H9 (cell line): ENCODE measurements around the gene TAS2R8. TPM values are rescaled to one million over a fixed set of nuclear protein-coding genes. Genes with fewer than 3 reads are reported as not detected.

ENCODE experiments used
- DNase-seq: peaks from one replicate; pipeline ENCODE4 v3.0.0-alpha.2; 2017
- H2AFZ ChIP-seq: one replicate; pipeline ENCODE4 v1.6.1; 2013; ENCODE audit warnings: mild to moderate bottlenecking, low read length, control low read depth, moderate library complexity
- H2AK5ac ChIP-seq: 2 replicates; pipeline ENCODE4 v1.6.1; 2013; ENCODE audit warnings: low read length, control low read depth, mixed read lengths; ENCODE audit not compliant: insufficient read length
- H2BK120ac ChIP-seq: one replicate; pipeline ENCODE4 v1.6.1; 2013; ENCODE audit warnings: low read depth, mild to moderate bottlenecking, low read length, control low read depth, inconsistent platforms; ENCODE audit not compliant: poor library complexity, severe bottlenecking
- H2BK12ac ChIP-seq: 2 replicates; pipeline ENCODE4 v1.6.1; 2013; ENCODE audit warnings: low read length, control low read depth, mixed read lengths, low read depth; ENCODE audit not compliant: insufficient read length
- H2BK15ac ChIP-seq: 2 replicates; pipeline ENCODE4 v1.6.1; 2013; ENCODE audit warnings: low read depth, low read length, control low read depth
- H2BK20ac ChIP-seq: one replicate; pipeline ENCODE4 v1.6.1; 2013; ENCODE audit warnings: low read depth, mild to moderate bottlenecking, low read length, control low read depth, inconsistent platforms; ENCODE audit not compliant: poor library complexity, severe bottlenecking
- H2BK5ac ChIP-seq: 2 replicates; pipeline ENCODE4 v1.6.1; 2013; ENCODE audit warnings: low read length, control low read depth, mixed read lengths; ENCODE audit not compliant: insufficient read length
- H3K14ac ChIP-seq: 2 replicates; pipeline ENCODE4 v1.6.1; 2013; ENCODE audit warnings: low read length, control low read depth; ENCODE audit not compliant: insufficient read depth
- H3K18ac ChIP-seq: 2 replicates; pipeline ENCODE4 v1.6.1; 2013; ENCODE audit warnings: low read depth, mild to moderate bottlenecking, mixed read lengths, low read length, control low read depth; ENCODE audit not compliant: insufficient read length
- H3K23ac ChIP-seq: 2 replicates; pipeline ENCODE4 v1.6.1; 2013; ENCODE audit warnings: low read length, control low read depth, mixed read lengths, low read depth; ENCODE audit not compliant: insufficient read length
- H3K23me2 ChIP-seq: 2 replicates; pipeline ENCODE4 v1.6.1; 2013; ENCODE audit warnings: low read depth, mild to moderate bottlenecking, mixed read lengths, low read length, control low read depth; ENCODE audit not compliant: insufficient read length, poor library complexity, severe bottlenecking
- H3K27ac ChIP-seq: 2 replicates; pipeline ENCODE4 v1.5.1; 2013; ENCODE audit warnings: low read length, control low read depth, mixed read lengths, low read depth; ENCODE audit not compliant: insufficient read length
- H3K27me3 ChIP-seq: 2 replicates; pipeline ENCODE4 v1.6.1; 2013; ENCODE audit warnings: low read length, control low read depth, inconsistent platforms; ENCODE audit not compliant: insufficient read depth
- H3K4ac ChIP-seq: 2 replicates; pipeline ENCODE4 v1.6.1; 2013; ENCODE audit warnings: low read depth, mild to moderate bottlenecking, control low read depth, inconsistent platforms, low read length, moderate library complexity
- H3K4me1 ChIP-seq: 2 replicates; pipeline ENCODE4 v1.6.1; 2013; ENCODE audit warnings: low read length, control low read depth, inconsistent platforms; ENCODE audit not compliant: insufficient read depth
- H3K4me2 ChIP-seq: 2 replicates; pipeline ENCODE4 v1.6.1; 2013; ENCODE audit warnings: low read length, control low read depth, mixed read lengths; ENCODE audit not compliant: insufficient read length, insufficient read depth
- H3K56ac ChIP-seq: 2 replicates; pipeline ENCODE4 v1.6.1; 2013; ENCODE audit warnings: low read depth, mild to moderate bottlenecking, mixed read lengths, low read length, control low read depth; ENCODE audit not compliant: insufficient read length
- H3K79me1 ChIP-seq: 2 replicates; pipeline ENCODE4 v1.6.1; 2013; ENCODE audit warnings: low read depth, mild to moderate bottlenecking, moderate library complexity, low read length, control low read depth, inconsistent platforms; ENCODE audit not compliant: insufficient read depth, poor library complexity, severe bottlenecking
- H3K79me2 ChIP-seq: 2 replicates; pipeline ENCODE4 v1.6.1; 2013; ENCODE audit warnings: low read length, control low read depth, inconsistent platforms; ENCODE audit not compliant: insufficient read depth
- H3K9ac ChIP-seq: 2 replicates; pipeline ENCODE4 v1.6.1; 2013; ENCODE audit warnings: low read length, control low read depth, mixed read lengths; ENCODE audit not compliant: insufficient read length; ENCODE audit errors: extremely low read depth
- H3K9me3 ChIP-seq: one replicate; pipeline ENCODE4 v1.6.1; 2013; ENCODE audit warnings: low read depth, low read length, inconsistent platforms; ENCODE audit not compliant: control insufficient read depth
- H3T11ph ChIP-seq: one replicate; pipeline ENCODE4 v1.6.1; 2013; ENCODE audit warnings: mild to moderate bottlenecking, low read length, control low read depth, inconsistent platforms
- H4K20me1 ChIP-seq: one replicate; pipeline ENCODE4 v1.6.1; 2013; ENCODE audit not compliant: control insufficient read depth, insufficient read length, insufficient read depth
- H4K5ac ChIP-seq: 2 replicates; pipeline ENCODE4 v1.6.1; 2013; ENCODE audit warnings: low read depth, mild to moderate bottlenecking, mixed read lengths, low read length, control low read depth; ENCODE audit not compliant: insufficient read length
- H4K8ac ChIP-seq: replicated peaks from 2 replicates; pipeline ENCODE4 v1.6.1; 2013; ENCODE audit warnings: low read length, control low read depth, mixed read lengths, low read depth; ENCODE audit not compliant: insufficient read length
- H4K91ac ChIP-seq: 2 replicates; pipeline ENCODE4 v1.6.1; 2013; ENCODE audit warnings: low read depth, mild to moderate bottlenecking, moderate library complexity, mixed read lengths, low read length, control low read depth; ENCODE audit not compliant: insufficient read length
- H3K27ac Mint-ChIP-seq, 3 experiments: 2 replicates in 2 of 3; 3 replicates in 1 of 3; pipeline ENCODE4 v1.8.0; 2020 to 2021; ENCODE audit warnings: mixed read lengths in 3 of 3, mild to moderate bottlenecking in 1 of 3, moderate library complexity in 1 of 3
- H3K27me3 Mint-ChIP-seq: 2 replicates; pipeline ENCODE4 v1.8.0; 2021; ENCODE audit warnings: low read depth, mild to moderate bottlenecking, moderate library complexity, mixed read lengths
- H3K36me3 Mint-ChIP-seq, 3 experiments: 2 replicates in 2 of 3; 3 replicates in 1 of 3; pipeline ENCODE4 v1.8.0; 2020 to 2021; ENCODE audit warnings: low read depth in 3 of 3, mixed read lengths in 3 of 3; ENCODE audit not compliant: insufficient read depth in 1 of 3
- H3K4me1 Mint-ChIP-seq, 2 experiments: 2 replicates each; pipeline ENCODE4 v1.8.0; 2020; ENCODE audit warnings: mixed read lengths in 2 of 2
- H3K4me3 Mint-ChIP-seq, 2 experiments: 2 replicates in 1 of 2; 3 replicates in 1 of 2; pipeline ENCODE4 v1.8.0; 2020 to 2021; ENCODE audit warnings: mild to moderate bottlenecking in 2 of 2, mixed read lengths in 2 of 2, moderate library complexity in 1 of 2
- H3K9me3 Mint-ChIP-seq, 2 experiments: 2 replicates in 1 of 2; 3 replicates in 1 of 2; pipeline ENCODE4 v1.8.0; 2020; ENCODE audit warnings: mild to moderate bottlenecking in 2 of 2, mixed read lengths in 2 of 2, moderate library complexity in 1 of 2
- CTCF ChIP-seq: fragments of 200-600 bp; sonication (generic); conservative IDR thresholded peaks from 3 replicates; pipeline ENCODE4 v1.8.0; 2021; ENCODE audit warnings: antibody characterized with exemption, mild to moderate bottlenecking
- WGBS: extraction: QIAGEN DNeasy Blood & Tissue Kit; methylation state at CpG from one replicate; pipeline ENCODE4 v1.1.7; 2013; ENCODE audit warnings: missing lambda C conversion rate, low lambda C conversion rate, mixed read lengths; ENCODE audit not compliant: insufficient read length; ENCODE audit errors: extremely low coverage; 5-methylcytosine and 5-hydroxymethylcytosine counted together
- total RNA-seq: library from RNA; stranded (reverse); gene quantifications from 2 replicates; pipeline ENCODE4 v1.2.1, GENCODE V29; 2021

The TAS2R8 gene
- total RNA-seq, 1 experiment from 2014 or later, result not detected

- no peak within 1 kb of the TSS for H3T11ph ChIP-seq
- H3K18ac ChIP-seq, result no peak within 1 kb of the TSS
- no peak within 1 kb of the TSS for H3K14ac ChIP-seq
- H4K8ac ChIP-seq, result no peak within 1 kb of the TSS
- H4K5ac ChIP-seq, result no peak within 1 kb of the TSS
- Mint-ChIP-seq H3K36me3 (peaks cover 7 to 15% (median 8%) of the 10 kb centered on the region in 3 experiments), H3K27me3 (no peaks in the 10 kb centered on the region), H3K9me3 (peaks cover 0 to under 1% of the 10 kb centered on the region in 2 experiments; a peak in 1 of 5 replicates), H3K4me3 (no peak within 1 kb of the TSS), H3K4me1 (peaks cover 3% of the 10 kb centered on the region in 2 experiments), H3K27ac (no peak within 1 kb of the TSS)
- H3K4ac ChIP-seq, result no peak within 1 kb of the TSS
- WGBS, result no CpG with 5 or more reads among the region's 4 CpGs
- H3K23me2 ChIP-seq, result no peaks in the 10 kb centered on the region
- no peaks in the 10 kb centered on the region for H3K79me2 ChIP-seq
- H2BK12ac ChIP-seq, result no peak within 1 kb of the TSS
- H2BK20ac ChIP-seq, result no peak within 1 kb of the TSS
- H2BK120ac ChIP-seq, result no peak within 1 kb of the TSS
- no peak within 1 kb of the TSS for H2BK15ac ChIP-seq
- H3K23ac ChIP-seq, result no peak within 1 kb of the TSS
- H3K27me3 ChIP-seq, result no peaks in the 10 kb centered on the region
- H3K27ac ChIP-seq, result no peak within 1 kb of the TSS
- TF ChIP-seq CTCF, result no peak
- no peak within 1 kb of the TSS for H4K91ac ChIP-seq
- H2AFZ ChIP-seq, result no peak within 1 kb of the TSS
- no peaks in the 10 kb centered on the region for H3K9me3 ChIP-seq
- DNase-seq, result no peak
- H2AK5ac ChIP-seq, result no peak within 1 kb of the TSS
- no peak within 1 kb of the TSS for H2BK5ac ChIP-seq
- H3K56ac ChIP-seq, result no peak within 1 kb of the TSS
- H4K20me1 ChIP-seq, result no peaks in the 10 kb centered on the region
- H3K9ac ChIP-seq, result no peak within 1 kb of the TSS
- H3K79me1 ChIP-seq, result no peaks in the 10 kb centered on the region
- no peak within 1 kb of the TSS for H3K4me2 ChIP-seq
- H3K4me1 ChIP-seq, result no peaks in the 10 kb centered on the region
These were observed 42.4 kb upstream of the TAS2R8 start, which contains the start of gene PRR4 for GRCh38 chr12:10849425-10849878. TSS of gene PRR4 (minus strand) at chr12:10849475. CDS start at chr12:10849437, 38 bp downstream.
